SH-SY5Y (cell line): ENCODE measurements around the gene FRY.

Experiments
- GATA2 ChIP-seq: IDR thresholded peaks from 2 replicates; pipeline ENCODE4 v1.6.1; 2011; ENCODE audit warnings: mild to moderate bottlenecking, low read depth, low read length
- GATA3 ChIP-seq: IDR thresholded peaks from 2 replicates; pipeline ENCODE4 v1.6.1; 2011; ENCODE audit warnings: low read depth, mild to moderate bottlenecking, low read length, moderate library complexity

GRCh38 chr13:32300406-32300805 lies 268.8 kb downstream of the FRY start:
- TF ChIP-seq GATA3 (no peak), GATA2 (no peak)
